Natural killer cell (primary cell): ENCODE data around the gene MOGAT3. TPM values are rescaled to one million over a fixed set of nuclear protein-coding genes. Genes with fewer than 3 reads are reported as not detected.

Experiments used
- ATAC-seq, 3 donors: fragments of 150-1000 bp in 2 of 3; fragments of 200-7000 bp in 1 of 3; cut with Tn5 transposase; 1 replicate in 1 of 3; 2 replicates in 2 of 3; pipeline ENCODE4 v1.10.0; 2021; ENCODE audit warnings: mild to moderate bottlenecking in 2 of 3, moderate library complexity in 2 of 3
- DNase-seq, 2 donors: peaks; one replicate each; pipeline versions ENCODE4 v3.0.0 to v3.0.0-alpha.2; 2013 to 2021; ENCODE audit warnings: mixed read lengths in 1 of 2
- H3K27ac ChIP-seq: one replicate; pipeline ENCODE4 v1.5.1; 2013; ENCODE audit warnings: mild to moderate bottlenecking, low read length
- H3K27me3 ChIP-seq: one replicate; pipeline ENCODE4 v1.6.1; 2013; ENCODE audit warnings: low read length; ENCODE audit not compliant: control insufficient read depth, insufficient read depth
- H3K36me3 ChIP-seq: one replicate; pipeline ENCODE4 v1.6.1; 2013; ENCODE audit warnings: low read length; ENCODE audit not compliant: control insufficient read depth, insufficient read depth
- H3K4me1 ChIP-seq: one replicate; pipeline ENCODE4 v1.6.1; 2013; ENCODE audit warnings: low read length; ENCODE audit not compliant: control insufficient read depth, insufficient read depth
- H3K4me3 ChIP-seq: one replicate; pipeline ENCODE4 v1.5.1; 2013; ENCODE audit warnings: low read length
- H3K9me3 ChIP-seq: one replicate; pipeline ENCODE4 v1.6.1; 2013; ENCODE audit warnings: low read length; ENCODE audit not compliant: control insufficient read depth, insufficient read depth
- H3K27ac Mint-ChIP-seq, 2 donors: one replicate each; pipeline ENCODE4 v1.8.0; 2022; ENCODE audit warnings: mild to moderate bottlenecking in 2 of 2, mixed read lengths in 2 of 2, moderate library complexity in 1 of 2
- H3K27me3 Mint-ChIP-seq, 2 donors: one replicate each; pipeline ENCODE4 v1.8.0; 2022; ENCODE audit warnings: low read depth in 2 of 2, mixed read lengths in 2 of 2
- H3K36me3 Mint-ChIP-seq: one replicate; pipeline ENCODE4 v1.8.0; 2022; ENCODE audit warnings: mixed read lengths
- H3K4me1 Mint-ChIP-seq, 2 donors: one replicate each; pipeline ENCODE4 v1.8.0; 2022; ENCODE audit warnings: mixed read lengths in 2 of 2
- H3K4me3 Mint-ChIP-seq: one replicate; pipeline ENCODE4 v1.8.0; 2022; ENCODE audit warnings: mild to moderate bottlenecking, moderate library complexity, mixed read lengths
- H3K9me3 Mint-ChIP-seq, 2 donors: one replicate each; pipeline ENCODE4 v1.8.0; 2022; ENCODE audit warnings: mixed read lengths in 2 of 2
- WGBS: methylation state at CpG from one replicate; pipeline ENCODE4 v1.1.7; 2013; ENCODE audit warnings: missing lambda C conversion rate; ENCODE audit not compliant: insufficient coverage; 5-methylcytosine and 5-hydroxymethylcytosine counted together
- intact Hi-C: fragments of 100-400 bp; cut with micrococcal nuclease; formaldehyde crosslinking; loops from one replicate; pipeline ENCODE4 v1.14.2; 2022
- total RNA-seq, 4 donors: library from RNA; stranded (reverse); fragments of 120-200 nt in 1 of 4; gene quantifications; one replicate each; pipeline versions ENCODE4 v1.2.3 to v1.2.4, GENCODE V29; 2013 to 2022
- TF ChIP-seq, protein P1 (sequence below): fragments of 200-600 bp; IDR thresholded peaks from one replicate; pipeline ENCODE4 v1.8.0; 2022; ENCODE audit warnings: antibody characterized with exemption

MOGAT3 gene
- total RNA-seq, 3 donors from 2014 or later (not counting 1 experiment from before 2014, with no cell fraction given) = not detected

DNA sequence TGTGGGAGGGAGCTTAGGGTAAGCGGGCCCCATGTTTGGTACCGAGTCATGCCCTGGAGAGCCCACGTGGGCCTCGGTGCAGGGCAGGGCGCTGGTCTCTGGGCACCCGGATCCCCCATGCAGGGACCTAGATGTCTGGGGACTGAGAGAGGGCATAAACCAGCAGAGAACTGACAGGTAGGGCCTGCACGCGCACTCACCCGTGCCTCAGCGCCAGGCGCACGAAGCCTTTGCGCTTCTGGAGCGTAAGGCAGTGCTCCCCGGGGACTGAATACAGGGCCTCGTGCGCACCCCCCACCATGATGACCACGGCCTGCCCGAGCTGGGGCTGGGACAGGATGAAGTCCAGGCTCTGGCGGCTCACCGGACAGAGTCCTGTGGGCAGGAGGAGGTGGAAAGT is 2.8 kb downstream of the MOGAT3 start:
- no peak overlapping the region for H3K27ac ChIP-seq
- peaks cover 11% of the 10 kb centered on the region for H3K4me1 ChIP-seq
- Mint-ChIP-seq H3K9me3 (no peaks in the 10 kb centered on the region), H3K27ac (no peak overlapping the region), H3K4me3 (no peak overlapping the region), H3K36me3 (no peaks in the 10 kb centered on the region), H3K4me1 (peaks cover 0 to 9% of the 10 kb centered on the region in 2 donors), H3K27me3 (peaks cover 6 to 26% of the 10 kb centered on the region in 2 donors)
- WGBS = 75% methylated on average over 19 of the region's 21 CpGs
- H3K27me3 ChIP-seq = peaks cover 15% of the 10 kb centered on the region
- H3K9me3 ChIP-seq = no peaks in the 10 kb centered on the region
- TF ChIP-seq, protein P1, sequence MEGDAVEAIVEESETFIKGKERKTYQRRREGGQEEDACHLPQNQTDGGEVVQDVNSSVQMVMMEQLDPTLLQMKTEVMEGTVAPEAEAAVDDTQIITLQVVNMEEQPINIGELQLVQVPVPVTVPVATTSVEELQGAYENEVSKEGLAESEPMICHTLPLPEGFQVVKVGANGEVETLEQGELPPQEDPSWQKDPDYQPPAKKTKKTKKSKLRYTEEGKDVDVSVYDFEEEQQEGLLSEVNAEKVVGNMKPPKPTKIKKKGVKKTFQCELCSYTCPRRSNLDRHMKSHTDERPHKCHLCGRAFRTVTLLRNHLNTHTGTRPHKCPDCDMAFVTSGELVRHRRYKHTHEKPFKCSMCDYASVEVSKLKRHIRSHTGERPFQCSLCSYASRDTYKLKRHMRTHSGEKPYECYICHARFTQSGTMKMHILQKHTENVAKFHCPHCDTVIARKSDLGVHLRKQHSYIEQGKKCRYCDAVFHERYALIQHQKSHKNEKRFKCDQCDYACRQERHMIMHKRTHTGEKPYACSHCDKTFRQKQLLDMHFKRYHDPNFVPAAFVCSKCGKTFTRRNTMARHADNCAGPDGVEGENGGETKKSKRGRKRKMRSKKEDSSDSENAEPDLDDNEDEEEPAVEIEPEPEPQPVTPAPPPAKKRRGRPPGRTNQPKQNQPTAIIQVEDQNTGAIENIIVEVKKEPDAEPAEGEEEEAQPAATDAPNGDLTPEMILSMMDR = no peak
- intact Hi-C loops = no loop called here
- no peak overlapping the region for H3K4me3 ChIP-seq
- ATAC-seq (no peak), DNase-seq (no peak)
- H3K36me3 ChIP-seq = no peaks in the 10 kb centered on the region

- peaks cover 8% of the 10 kb centered on the region for H3K4me1 ChIP-seq
- H3K27ac ChIP-seq = no peak overlapping the region
- Mint-ChIP-seq H3K4me3 (no peak overlapping the region), H3K36me3 (no peaks in the 10 kb centered on the region), H3K27me3 (peaks cover 0 to 13% of the 10 kb centered on the region in 2 donors), H3K4me1 (peaks cover 0 to 11% of the 10 kb centered on the region in 2 donors), H3K27ac (no peak overlapping the region), H3K9me3 (no peaks in the 10 kb centered on the region)
- intact Hi-C loops = no loop called here
- no peak for ATAC-seq
- 82% methylated on average over 17 of the region's 17 CpGs for WGBS
- DNase-seq = no peak
- H3K9me3 ChIP-seq = no peaks in the 10 kb centered on the region
- H3K4me3 ChIP-seq = no peak overlapping the region
- H3K27me3 ChIP-seq = peaks cover 9% of the 10 kb centered on the region
- no peaks in the 10 kb centered on the region for H3K36me3 ChIP-seq
- TF ChIP-seq, protein P1 = no peak
Measured at GRCh38 chr7:101195884-101196283, 5.0 kb downstream of the MOGAT3 start.

- Histone ChIP-seq H3K4me3 (no peak overlapping the region), H3K36me3 (no peaks in the 10 kb centered on the region), H3K27me3 (no peaks in the 10 kb centered on the region), H3K4me1 (peaks cover 6% of the 10 kb centered on the region), H3K27ac (no peak overlapping the region), H3K9me3 (no peaks in the 10 kb centered on the region)
- intact Hi-C loops = no loop called here
- ATAC-seq (no peak), DNase-seq (no peak)
- no peaks in the 10 kb centered on the region for H3K36me3 Mint-ChIP-seq
- no peak overlapping the region for H3K27ac Mint-ChIP-seq
- H3K4me1 Mint-ChIP-seq = peaks cover 0 to 4% of the 10 kb centered on the region in 2 donors
- no peak overlapping the region for H3K4me3 Mint-ChIP-seq
- peaks cover 0 to 16% of the 10 kb centered on the region in 2 donors for H3K27me3 Mint-ChIP-seq
- TF ChIP-seq, protein P1 = no peak
- WGBS = 85% methylated on average over 8 of the region's 8 CpGs
- no peaks in the 10 kb centered on the region for H3K9me3 Mint-ChIP-seq
Measured at GRCh38 chr7:101189109-101189508, 11.7 kb downstream of the MOGAT3 start.

GRCh38 chr7:101186844-101187428 is 13.9 kb downstream of the MOGAT3 start:
- intact Hi-C loops = no loop called here
- Histone ChIP-seq H3K9me3 (no peaks in the 10 kb centered on the region), H3K4me3 (no peak overlapping the region), H3K27ac (no peak overlapping the region), H3K36me3 (no peaks in the 10 kb centered on the region), H3K27me3 (peaks cover 2% of the 10 kb centered on the region), H3K4me1 (no peaks in the 10 kb centered on the region)
- no peak for ATAC-seq
- Mint-ChIP-seq H3K4me3 (no peak overlapping the region), H3K9me3 (no peaks in the 10 kb centered on the region), H3K27me3 (peaks cover 9 to 22% of the 10 kb centered on the region in 2 donors), H3K27ac (no peak overlapping the region), H3K4me1 (peaks cover 6% of the 10 kb centered on the region in 2 donors), H3K36me3 (no peaks in the 10 kb centered on the region)
- TF ChIP-seq, protein P1 = no peak
- 78% methylated on average over 3 of the region's 4 CpGs for WGBS
- DNase-seq = no peak
